Caco-2 (cell line): Measurements from ENCODE around the gene ENTPD1. TPM values are rescaled to one million over a fixed set of nuclear protein-coding genes. Genes with fewer than 3 reads are reported as not detected.
"Not testable (repeated sequence)": the region's sequence is repeated elsewhere in the genome, so short reads cannot be mapped to it uniquely, and the experiment has no call there.

Experiments
- BruUV-seq: library from RNA; stranded (reverse); fragments of 400-500 nt; replicated peaks from 2 replicates; lab custom pipeline; 2021; lab: Mats Ljungman, UMichigan
- CTCF ChIA-PET: fragments of 300-600 bp; sonication (Branson Sonifier 250); formaldehyde crosslinking; loops from one replicate; lab custom pipeline; 2022; ENCODE audit warnings: antibody characterized with exemption; lab: Charles Lee
- POLR2A ChIA-PET: fragments of 300-600 bp; sonication (Branson Sonifier 250); formaldehyde crosslinking; loops from one replicate; lab custom pipeline; 2022; ENCODE audit warnings: antibody characterized with exemption; lab: Charles Lee
- DNase-seq, 2 experiments: peaks; one replicate each; pipeline versions ENCODE4 v3.0.0 to v3.0.0-alpha.2; 2020 to 2022
- H3K27me3 ChIP-seq: replicated peaks from 2 replicates; pipeline ENCODE4 v1.6.0; 2011; ENCODE audit warnings: low read length; ENCODE audit not compliant: control insufficient read depth, insufficient read depth
- H3K36me3 ChIP-seq: 2 replicates; pipeline ENCODE4 v1.5.1; 2011; ENCODE audit warnings: low read length; ENCODE audit not compliant: control insufficient read depth, insufficient read depth
- H3K4me1 ChIP-seq: fragments of 250-450 bp; sonication (Bioruptor Pico); 2 replicates; pipeline ENCODE4 v1.5.1; 2020; ENCODE audit warnings: mild to moderate bottlenecking
- H3K4me3 ChIP-seq: 2 replicates; pipeline ENCODE4 v1.5.1; 2011; ENCODE audit warnings: low read depth, mild to moderate bottlenecking, control low read depth, low read length
- H3K9me3 ChIP-seq: fragments of 250-450 bp; sonication (Bioruptor Pico); 2 replicates; pipeline ENCODE4 v1.5.1; 2020; ENCODE audit warnings: mild to moderate bottlenecking, moderate library complexity
- H3K27ac Mint-ChIP-seq: one replicate; pipeline ENCODE4 v1.8.0; 2022; ENCODE audit warnings: mixed read lengths; ENCODE audit not compliant: unreplicated experiment
- H3K27me3 Mint-ChIP-seq: one replicate; pipeline ENCODE4 v1.8.0; 2022; ENCODE audit warnings: mixed read lengths; ENCODE audit not compliant: insufficient read depth, unreplicated experiment
- H3K36me3 Mint-ChIP-seq: one replicate; pipeline ENCODE4 v1.8.0; 2022; ENCODE audit warnings: mild to moderate bottlenecking, mixed read lengths; ENCODE audit not compliant: insufficient read depth, unreplicated experiment
- H3K4me1 Mint-ChIP-seq: one replicate; pipeline ENCODE4 v1.8.0; 2022; ENCODE audit warnings: low read depth, mixed read lengths; ENCODE audit not compliant: unreplicated experiment
- H3K4me3 Mint-ChIP-seq: one replicate; pipeline ENCODE4 v1.8.0; 2022; ENCODE audit warnings: mild to moderate bottlenecking, moderate library complexity, mixed read lengths; ENCODE audit not compliant: unreplicated experiment
- H3K9me3 Mint-ChIP-seq: one replicate; pipeline ENCODE4 v1.8.0; 2022; ENCODE audit warnings: mixed read lengths; ENCODE audit not compliant: unreplicated experiment
- intact Hi-C: fragments of 100-400 bp; cut with micrococcal nuclease; formaldehyde crosslinking; loops from one replicate; pipeline ENCODE4 v1.10.0; 2022; ENCODE audit not compliant: unreplicated experiment
- total RNA-seq: library from RNA; stranded (reverse); gene quantifications from 2 replicates; pipeline ENCODE4 v1.2.3, GENCODE V29; 2022
- TF ChIP-seq, protein P1 (sequence below), 2 experiments: fragments of 200-600 bp in 1 of 2; IDR thresholded peaks; 1 replicate in 1 of 2; 2 replicates in 1 of 2; pipeline versions ENCODE4 v1.5.1 to v1.8.0; 2011 to 2022; ENCODE audit warnings: antibody characterized with exemption in 1 of 2, control low read depth in 1 of 2, inconsistent platforms in 1 of 2, low read depth in 1 of 2, low read length in 1 of 2, mild to moderate bottlenecking in 1 of 2, moderate library complexity in 1 of 2; ENCODE audit not compliant: insufficient read depth in 1 of 2, severe bottlenecking in 1 of 2, unreplicated experiment in 1 of 2

Gene ENTPD1
- total RNA-seq, 1 experiment from 2014 or later, result 2.2 TPM

DNA sequence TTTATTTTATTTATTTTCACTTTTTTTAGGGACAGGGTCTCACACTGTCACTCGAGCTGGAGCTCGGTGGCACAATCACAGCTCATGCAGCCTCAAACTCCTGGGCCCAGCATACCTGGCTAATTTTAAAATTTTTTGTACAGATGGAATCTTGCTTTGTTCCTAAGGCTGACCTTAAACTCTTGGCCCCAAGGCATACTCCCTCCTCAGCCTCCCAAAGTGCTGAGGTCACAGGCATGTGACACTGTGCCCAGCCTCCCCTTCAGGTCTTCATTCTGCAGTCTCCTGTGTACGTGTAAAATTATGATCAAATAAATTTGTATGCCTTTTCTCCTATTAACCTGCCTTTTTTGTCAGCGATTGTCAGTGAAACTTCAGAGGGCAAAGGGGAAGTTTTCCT is 44.5 kb upstream of the ENTPD1 start:
- CTCF ChIA-PET, result interaction anchor here (1.1 kb wide), 1 partner anchor 18 kb away, joined by 3 read pairs; the partner anchor contains the start of gene TCTN3
- intact Hi-C loops, result no loop called here
- no peak overlapping the region for H3K4me3 Mint-ChIP-seq

DNA sequence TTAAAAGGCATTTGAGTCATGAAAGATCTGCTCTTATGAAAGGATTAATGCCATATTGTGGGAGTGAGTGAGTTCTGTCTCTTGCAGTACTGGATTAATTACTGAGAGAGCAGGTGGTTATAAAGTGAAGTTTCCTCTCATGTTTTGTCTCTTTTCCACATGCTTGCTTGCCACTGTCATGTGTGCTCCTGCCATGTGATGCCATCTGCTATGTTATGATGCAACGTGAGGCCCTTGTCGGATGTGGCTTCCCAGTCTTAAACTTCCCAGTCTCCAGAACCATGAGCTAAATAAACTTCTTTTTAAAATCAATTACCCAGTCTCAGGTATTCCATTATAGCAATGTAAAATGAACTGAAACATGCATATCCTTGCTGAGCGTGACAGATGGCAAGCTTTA is 39.5 kb upstream of the ENTPD1 start:
- TF ChIP-seq, protein P1, sequence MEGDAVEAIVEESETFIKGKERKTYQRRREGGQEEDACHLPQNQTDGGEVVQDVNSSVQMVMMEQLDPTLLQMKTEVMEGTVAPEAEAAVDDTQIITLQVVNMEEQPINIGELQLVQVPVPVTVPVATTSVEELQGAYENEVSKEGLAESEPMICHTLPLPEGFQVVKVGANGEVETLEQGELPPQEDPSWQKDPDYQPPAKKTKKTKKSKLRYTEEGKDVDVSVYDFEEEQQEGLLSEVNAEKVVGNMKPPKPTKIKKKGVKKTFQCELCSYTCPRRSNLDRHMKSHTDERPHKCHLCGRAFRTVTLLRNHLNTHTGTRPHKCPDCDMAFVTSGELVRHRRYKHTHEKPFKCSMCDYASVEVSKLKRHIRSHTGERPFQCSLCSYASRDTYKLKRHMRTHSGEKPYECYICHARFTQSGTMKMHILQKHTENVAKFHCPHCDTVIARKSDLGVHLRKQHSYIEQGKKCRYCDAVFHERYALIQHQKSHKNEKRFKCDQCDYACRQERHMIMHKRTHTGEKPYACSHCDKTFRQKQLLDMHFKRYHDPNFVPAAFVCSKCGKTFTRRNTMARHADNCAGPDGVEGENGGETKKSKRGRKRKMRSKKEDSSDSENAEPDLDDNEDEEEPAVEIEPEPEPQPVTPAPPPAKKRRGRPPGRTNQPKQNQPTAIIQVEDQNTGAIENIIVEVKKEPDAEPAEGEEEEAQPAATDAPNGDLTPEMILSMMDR (IDR thresholded peaks at IDR 0.05; ENCODE audit: insufficient read depth in 1 of 2, low read depth in 1 of 2, low read length in 1 of 2, severe bottlenecking in 1 of 2, unreplicated experiment in 1 of 2), result no peak

More for the DNA sequence above, 44.5 kb upstream of the ENTPD1 start:
- Mint-ChIP-seq H3K36me3 (no peaks in the 10 kb centered on the region), H3K27me3 (no peaks in the 10 kb centered on the region), H3K9me3 (no peaks in the 10 kb centered on the region), H3K27ac (no peak overlapping the region), H3K4me1 (peaks cover 6% of the 10 kb centered on the region)
- Histone ChIP-seq H3K36me3 (no peaks in the 10 kb centered on the region), H3K4me3 (no peak overlapping the region), H3K9me3 (0 out of 2 replicates have a peak, but pooled peaks cover 3% of the 10 kb centered on the region), H3K27me3 (no peaks in the 10 kb centered on the region), H3K4me1 (no peaks in the 10 kb centered on the region)
- POLR2A ChIA-PET, result no interaction called here
- TF ChIP-seq, protein P1 (IDR thresholded peaks at IDR 0.05; ENCODE audit: insufficient read depth in 1 of 2, low read depth in 1 of 2, low read length in 1 of 2, severe bottlenecking in 1 of 2, unreplicated experiment in 1 of 2), result no peak
- no peak for DNase-seq
- BruUV-seq, result no TSS peak

DNA sequence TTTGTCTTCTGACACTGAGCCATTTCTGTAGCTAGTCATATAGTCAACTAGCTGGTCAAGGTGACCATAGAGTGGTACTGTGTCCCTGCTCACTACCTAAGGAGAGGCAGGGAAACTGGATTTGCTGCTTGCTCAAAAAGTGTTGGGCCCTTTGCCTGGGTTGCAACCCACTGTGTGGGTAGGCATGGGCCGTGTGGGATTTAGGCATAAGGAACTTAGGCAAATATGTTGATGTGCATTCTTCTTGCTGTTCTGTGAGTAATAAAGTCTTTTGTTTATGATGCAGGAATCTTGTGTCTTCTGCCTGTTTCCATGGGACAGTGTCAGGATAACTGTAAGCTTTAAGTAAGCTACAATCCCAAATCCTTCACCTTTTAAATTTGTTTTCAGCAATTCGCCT is 39.1 kb upstream of the ENTPD1 start:
- no peaks in the 10 kb centered on the region for H3K36me3 ChIP-seq
- no peaks in the 10 kb centered on the region for H3K9me3 Mint-ChIP-seq
- DNase-seq, result no peak
- H3K4me3 ChIP-seq, result no peak overlapping the region
- intact Hi-C loops, result no loop called here
- H3K4me1 ChIP-seq, result peaks cover 15% of the 10 kb centered on the region
- BruUV-seq, result no TSS peak
- POLR2A ChIA-PET, result no interaction called here
- H3K27me3 ChIP-seq, result no peaks in the 10 kb centered on the region
- peaks cover 15% of the 10 kb centered on the region for H3K4me1 Mint-ChIP-seq
- H3K27ac Mint-ChIP-seq, result no peak overlapping the region
- H3K36me3 Mint-ChIP-seq, result peaks cover 6% of the 10 kb centered on the region
- no peaks in the 10 kb centered on the region for H3K27me3 Mint-ChIP-seq
- TF ChIP-seq, protein P1 (IDR thresholded peaks at IDR 0.05; ENCODE audit: insufficient read depth in 1 of 2, low read depth in 1 of 2, low read length in 1 of 2, severe bottlenecking in 1 of 2, unreplicated experiment in 1 of 2), result no peak
- CTCF ChIA-PET, result interaction anchor here (0.9 kb wide), 1 partner anchor 23 kb away, joined by 3 read pairs; the partner anchor contains the start of gene TCTN3
- H3K4me3 Mint-ChIP-seq, result no peak overlapping the region
- H3K9me3 ChIP-seq, result no peaks in the 10 kb centered on the region

More for the DNA sequence above, 39.5 kb upstream of the ENTPD1 start:
- Mint-ChIP-seq H3K9me3 (no peaks in the 10 kb centered on the region), H3K4me1 (peaks cover 15% of the 10 kb centered on the region), H3K27me3 (no peaks in the 10 kb centered on the region), H3K36me3 (peaks cover 6% of the 10 kb centered on the region), H3K27ac (no peak overlapping the region), H3K4me3 (no peak overlapping the region)
- ChIA-PET POLR2A (no interaction called here), CTCF (interaction anchor here (0.9 kb wide), 1 partner anchor 23 kb away, joined by 3 read pairs; the partner anchor contains the start of gene TCTN3)
- intact Hi-C loops, result no loop called here
- no TSS peak for BruUV-seq
- DNase-seq, result no peak
- Histone ChIP-seq H3K36me3 (no peaks in the 10 kb centered on the region), H3K27me3 (no peaks in the 10 kb centered on the region), H3K4me1 (peaks cover 12% of the 10 kb centered on the region), H3K9me3 (no peaks in the 10 kb centered on the region), H3K4me3 (no peak overlapping the region)

DNA sequence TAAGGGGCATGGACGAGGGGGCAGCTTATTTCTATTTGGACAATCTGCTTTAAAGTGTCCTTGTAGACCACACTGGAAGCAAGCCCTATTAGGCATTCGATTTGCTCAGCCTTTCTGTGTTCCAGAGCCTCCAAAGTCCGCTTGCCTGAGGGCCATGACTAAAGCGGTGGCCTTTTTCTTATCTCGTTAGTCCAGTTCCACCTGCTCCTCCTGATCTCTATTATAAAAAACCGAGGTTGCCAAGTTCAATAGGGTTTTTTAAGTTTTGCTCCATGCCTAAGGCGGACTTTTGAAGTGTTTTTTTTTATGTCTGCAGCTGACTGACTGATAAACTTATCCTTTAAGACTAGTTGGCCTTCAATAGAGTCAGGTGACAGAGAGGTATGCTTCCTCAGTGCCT is 35.2 kb upstream of the ENTPD1 start:
- H3K36me3 Mint-ChIP-seq, H3K27me3 ChIP-seq, BruUV-seq, H3K9me3 ChIP-seq, H3K4me3 ChIP-seq, POLR2A ChIA-PET, H3K36me3 ChIP-seq, H3K27me3 Mint-ChIP-seq: not testable (repeated sequence)
- CTCF ChIA-PET, result interaction anchor here (0.8 kb wide), 1 partner anchor 27 kb away, joined by 6 read pairs; the partner anchor contains the start of gene TCTN3
- peaks cover 16% of the 10 kb centered on the region for H3K4me1 ChIP-seq
- H3K4me1 Mint-ChIP-seq, result peaks cover 16% of the 10 kb centered on the region
- peak overlapping the region; percentile 8 for H3K4me3 Mint-ChIP-seq
- H3K9me3 Mint-ChIP-seq, result peaks cover 18% of the 10 kb centered on the region
- intact Hi-C loops, result loop anchor here (2.0 kb wide), 1 partner anchor 26 kb away; no protein-coding TSS in a partner anchor
- peak overlapping the region; percentile 39 for H3K27ac Mint-ChIP-seq
- peak; percentile 79 to 85 for DNase-seq

DNA sequence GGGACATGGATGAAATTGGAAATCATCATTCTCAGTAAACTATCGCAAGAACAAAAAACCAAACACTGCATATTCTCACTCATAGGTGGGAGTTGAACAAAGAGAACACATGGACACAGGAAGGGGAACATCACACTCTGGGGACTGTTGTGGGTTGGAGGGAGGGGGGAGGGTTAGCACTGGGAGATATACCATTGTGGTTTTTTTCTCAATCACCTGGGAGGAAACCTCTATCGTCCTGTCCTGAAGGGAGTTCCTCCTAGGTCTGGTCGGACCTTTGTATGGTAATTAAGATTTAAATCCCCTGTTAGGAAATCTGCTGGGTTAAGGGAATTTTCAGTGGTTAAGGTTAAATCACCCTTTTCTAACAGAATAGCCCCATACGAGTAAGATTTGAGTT is 33.5 kb upstream of the ENTPD1 start:
- H3K36me3 ChIP-seq, H3K27me3 Mint-ChIP-seq, POLR2A ChIA-PET, H3K9me3 ChIP-seq, H3K4me3 ChIP-seq, H3K27me3 ChIP-seq, H3K27ac Mint-ChIP-seq, intact Hi-C loops, CTCF ChIA-PET, BruUV-seq, H3K4me3 Mint-ChIP-seq, DNase-seq, H3K36me3 Mint-ChIP-seq: not testable (repeated sequence)
- peaks cover 18% of the 10 kb centered on the region for H3K9me3 Mint-ChIP-seq
- H3K4me1 ChIP-seq, result peaks cover 16% of the 10 kb centered on the region
- H3K4me1 Mint-ChIP-seq, result peaks cover 16% of the 10 kb centered on the region
